Measurements from ENCODE around the gene SLC35E2B. TPM values are rescaled to one million over a fixed set of nuclear protein-coding genes. Genes with fewer than 3 reads are reported as not detected.

SLC35E2B gene
- total and polyA plus RNA-seq, 2 donors (not counting 1 experiment from before 2014, with no cell fraction given) = 17.5 to 55.8 TPM

GRCh38 chr1:1612104-1612400, 80.5 kb downstream of the SLC35E2B start:
- no peak for DNase-seq (ENCODE audit: low read depth in 2 of 2)
- no peaks in the 10 kb centered on the region for H3K9me3 ChIP-seq (ENCODE audit: control insufficient read depth, insufficient read depth, low read depth, low read length)
- peaks cover 9% of the 10 kb centered on the region for H3K4me1 ChIP-seq (ENCODE audit: control insufficient read depth, extremely low read depth, insufficient read depth, low read length)
- H3K4me2 ChIP-seq (ENCODE audit: extremely low read depth, insufficient read depth, low read length) = no peak overlapping the region
- no peak overlapping the region for H3K9ac ChIP-seq (ENCODE audit: insufficient read depth, low read length)
- H3K27ac ChIP-seq (ENCODE audit: insufficient read depth, low read length) = no peak overlapping the region
- no peaks in the 10 kb centered on the region for H3K27me3 ChIP-seq (ENCODE audit: control insufficient read depth, insufficient read depth, low read length)
- H3K79me2 ChIP-seq (ENCODE audit: control insufficient read depth, insufficient read depth, low read length) = peaks cover 17% of the 10 kb centered on the region
- no peak overlapping the region for H3K4me3 ChIP-seq (replicated peaks in 1 of 4; ENCODE audit: control extremely low read depth in 1 of 4, insufficient read depth in 1 of 4, low read depth in 3 of 4, low read length in 4 of 4)
- H3K36me3 ChIP-seq (ENCODE audit: control insufficient read depth, insufficient read depth, low read length) = no peaks in the 10 kb centered on the region
- TF ChIP-seq CTCF (conservative IDR thresholded peaks at IDR 0.05 in 1 of 2, IDR thresholded peaks at IDR 0.05 in 1 of 2; ENCODE audit: low read depth in 1 of 2, low read length in 2 of 2) (no peak), EZH2 (IDR thresholded peaks at IDR 0.05; ENCODE audit: low read length, missing control alignments) (no peak)
- no peaks in the 10 kb centered on the region for H4K20me1 ChIP-seq (ENCODE audit: control insufficient read depth, extremely low read depth, insufficient read depth, low read length)
- no peak overlapping the region for H2AFZ ChIP-seq (ENCODE audit: low read length)

GRCh38 chr1:1610796-1611195, 81.8 kb downstream of the SLC35E2B start:
- no peaks in the 10 kb centered on the region for H3K36me3 ChIP-seq (ENCODE audit: control insufficient read depth, insufficient read depth, low read length)
- no peaks in the 10 kb centered on the region for H3K9me3 ChIP-seq (ENCODE audit: control insufficient read depth, insufficient read depth, low read depth, low read length)
- H3K27me3 ChIP-seq (ENCODE audit: control insufficient read depth, insufficient read depth, low read length) = no peaks in the 10 kb centered on the region
- H3K79me2 ChIP-seq (ENCODE audit: control insufficient read depth, insufficient read depth, low read length) = peaks cover 9% of the 10 kb centered on the region
- H3K27ac ChIP-seq (ENCODE audit: insufficient read depth, low read length) = no peak overlapping the region
- peak overlapping the region in 1 of 4 experiments; percentile 27 for H3K4me3 ChIP-seq (replicated peaks in 1 of 4; ENCODE audit: control extremely low read depth in 1 of 4, insufficient read depth in 1 of 4, low read depth in 3 of 4, low read length in 4 of 4)
- no peaks in the 10 kb centered on the region for H4K20me1 ChIP-seq (ENCODE audit: control insufficient read depth, extremely low read depth, insufficient read depth, low read length)
- DNase-seq (ENCODE audit: low read depth in 2 of 2) = no peak
- no peak overlapping the region for H3K4me2 ChIP-seq (ENCODE audit: extremely low read depth, insufficient read depth, low read length)
- H3K9ac ChIP-seq (ENCODE audit: insufficient read depth, low read length) = no peak overlapping the region
- TF ChIP-seq CTCF (conservative IDR thresholded peaks at IDR 0.05 in 1 of 2, IDR thresholded peaks at IDR 0.05 in 1 of 2; ENCODE audit: low read depth in 1 of 2, low read length in 2 of 2) (no peak), EZH2 (IDR thresholded peaks at IDR 0.05; ENCODE audit: low read length, missing control alignments) (no peak)
- peaks cover 5% of the 10 kb centered on the region for H3K4me1 ChIP-seq (ENCODE audit: control insufficient read depth, extremely low read depth, insufficient read depth, low read length)
- no peak overlapping the region for H2AFZ ChIP-seq (ENCODE audit: low read length)

- DNase-seq (ENCODE audit: low read depth in 2 of 2) = no peak
- TF ChIP-seq CTCF (conservative IDR thresholded peaks at IDR 0.05 in 1 of 2, IDR thresholded peaks at IDR 0.05 in 1 of 2; ENCODE audit: low read depth in 1 of 2, low read length in 2 of 2) = no peak
- TF ChIP-seq EZH2 (IDR thresholded peaks at IDR 0.05; ENCODE audit: low read length, missing control alignments) = no peak
- H3K9me3 ChIP-seq (ENCODE audit: control insufficient read depth, insufficient read depth, low read depth, low read length) = no peaks in the 10 kb centered on the region
These were observed 82.6 kb downstream of the SLC35E2B start for GRCh38 chr1:1609822-1610485.

More at GRCh38 chr1:1609822-1610485, 82.6 kb downstream of the SLC35E2B start:
- Histone ChIP-seq H2AFZ (ENCODE audit: low read length) (no peak overlapping the region), H3K4me2 (ENCODE audit: extremely low read depth, insufficient read depth, low read length) (no peak overlapping the region), H3K4me1 (ENCODE audit: control insufficient read depth, extremely low read depth, insufficient read depth, low read length) (peaks cover 5% of the 10 kb centered on the region), H4K20me1 (ENCODE audit: control insufficient read depth, extremely low read depth, insufficient read depth, low read length) (no peaks in the 10 kb centered on the region), H3K9ac (ENCODE audit: insufficient read depth, low read length) (no peak overlapping the region), H3K36me3 (ENCODE audit: control insufficient read depth, insufficient read depth, low read length) (no peaks in the 10 kb centered on the region), H3K79me2 (ENCODE audit: control insufficient read depth, insufficient read depth, low read length) (peaks cover 8% of the 10 kb centered on the region), H3K27me3 (ENCODE audit: control insufficient read depth, insufficient read depth, low read length) (no peaks in the 10 kb centered on the region), H3K27ac (ENCODE audit: insufficient read depth, low read length) (no peak overlapping the region), H3K4me3 (replicated peaks in 1 of 4; ENCODE audit: control extremely low read depth in 1 of 4, insufficient read depth in 1 of 4, low read depth in 3 of 4, low read length in 4 of 4) (no peak overlapping the region)

Other genes with a start within 250 kb of the SLC35E2B start
- gene ATAD3C, start 243.1 kb downstream of the SLC35E2B start, total RNA-seq = under 0.01 and 0.17 TPM in 2 replicates
- gene ATAD3C, start 243.1 kb downstream of the SLC35E2B start, polyA plus RNA-seq = not detected in 2 replicates
- gene ATAD3B, start 221.0 kb downstream of the SLC35E2B start, total RNA-seq = 14.4 and 15.0 TPM in 2 replicates
- gene ATAD3B, start 221.0 kb downstream of the SLC35E2B start, polyA plus RNA-seq = 7.0 and 11.6 TPM in 2 replicates
- 14.4 and 18.0 TPM in 2 replicates for gene ATAD3A, start 180.6 kb downstream of the SLC35E2B start, total RNA-seq
- gene ATAD3A, start 180.6 kb downstream of the SLC35E2B start, polyA plus RNA-seq = 12.5 and 19.8 TPM in 2 replicates
- 4.9 and 5.4 TPM in 2 replicates for gene TMEM240, start 152.2 kb downstream of the SLC35E2B start, total RNA-seq
- 1.3 and 1.4 TPM in 2 replicates for gene TMEM240, start 152.2 kb downstream of the SLC35E2B start, polyA plus RNA-seq
- 65.1 and 72.7 TPM in 2 replicates for gene SSU72, start 117.9 kb downstream of the SLC35E2B start, total RNA-seq
- gene SSU72, start 117.9 kb downstream of the SLC35E2B start, polyA plus RNA-seq = 127 and 135 TPM in 2 replicates
- gene FNDC10, start 92.7 kb downstream of the SLC35E2B start, total RNA-seq = 0.50 and 0.77 TPM in 2 replicates
- 1.6 and 2.0 TPM in 2 replicates for gene FNDC10, start 92.7 kb downstream of the SLC35E2B start, polyA plus RNA-seq
- 74.3 and 77.3 TPM in 2 replicates for gene MIB2, start 77.3 kb downstream of the SLC35E2B start, total RNA-seq
- gene MIB2, start 77.3 kb downstream of the SLC35E2B start, polyA plus RNA-seq = 4.6 and 7.1 TPM in 2 replicates
- 4.6 and 9.8 TPM in 2 replicates for gene MMP23B, start 60.6 kb downstream of the SLC35E2B start, total RNA-seq
- 0.82 and 0.89 TPM in 2 replicates for gene MMP23B, start 60.6 kb downstream of the SLC35E2B start, polyA plus RNA-seq
- 6.7 and 9.7 TPM in 2 replicates for gene CDK11B, start 33.8 kb downstream of the SLC35E2B start, total RNA-seq
- 2.5 and 4.3 TPM in 2 replicates for gene CDK11B, start 33.8 kb downstream of the SLC35E2B start, polyA plus RNA-seq
- 10.5 and 14.2 TPM in 2 replicates for gene CDK11A, start 31.6 kb upstream of the SLC35E2B start, total RNA-seq
- gene CDK11A, start 31.6 kb upstream of the SLC35E2B start, polyA plus RNA-seq = 2.8 and 3.0 TPM in 2 replicates
- 25.7 and 35.0 TPM in 2 replicates for gene NADK, start 85.7 kb upstream of the SLC35E2B start, total RNA-seq
- gene NADK, start 85.7 kb upstream of the SLC35E2B start, polyA plus RNA-seq = 32.7 and 40.2 TPM in 2 replicates
- gene GNB1, start 198.3 kb upstream of the SLC35E2B start, total RNA-seq = 52.1 and 91.3 TPM in 2 replicates
- gene GNB1, start 198.3 kb upstream of the SLC35E2B start, polyA plus RNA-seq = 485 and 746 TPM in 2 replicates
- under 0.01 and 0.17 TPM in 2 replicates for gene CALML6, start 222.5 kb upstream of the SLC35E2B start, total RNA-seq
- 0.09 TPM in 1 of 2 replicates, not detected in the other for gene CALML6, start 222.5 kb upstream of the SLC35E2B start, polyA plus RNA-seq
- 0.17 TPM in 1 of 2 replicates, not detected in the other for gene TMEM52, start 226.5 kb upstream of the SLC35E2B start, total RNA-seq
- 0.26 and 0.42 TPM in 2 replicates for gene TMEM52, start 226.5 kb upstream of the SLC35E2B start, polyA plus RNA-seq